Measurements from ENCODE around the gene FBL.
"Not testable (repeated sequence)": the region's sequence is repeated elsewhere in the genome, so short reads cannot be mapped to it uniquely, and the experiment has no call there.

Gene FBL

GRCh38 chr19:39884721-39885120 lies 38.5 kb upstream of the FBL start:
- ATAC-seq (replicated peaks; ENCODE audit: extremely low read depth, poor library complexity, severe bottlenecking); H3K27ac Mint-ChIP-seq (ENCODE audit: low read depth); H3K9me3 Mint-ChIP-seq; H3K36me3 Mint-ChIP-seq (ENCODE audit: insufficient read depth); H3K4me1 Mint-ChIP-seq; H3K4me3 Mint-ChIP-seq; DNase-seq (ENCODE audit: low spot score in 2 of 2); H3K27me3 Mint-ChIP-seq: not testable (repeated sequence)

GRCh38 chr19:39882645-39883044 lies 36.5 kb upstream of the FBL start:
- not testable (repeated sequence) for H3K27me3 Mint-ChIP-seq; ATAC-seq (replicated peaks; ENCODE audit: extremely low read depth, poor library complexity, severe bottlenecking); H3K9me3 Mint-ChIP-seq; H3K4me1 Mint-ChIP-seq; H3K36me3 Mint-ChIP-seq (ENCODE audit: insufficient read depth); H3K4me3 Mint-ChIP-seq; H3K27ac Mint-ChIP-seq (ENCODE audit: low read depth); DNase-seq (ENCODE audit: low spot score in 2 of 2)

- not testable (repeated sequence) for H3K27me3 Mint-ChIP-seq; H3K4me3 Mint-ChIP-seq; DNase-seq (ENCODE audit: low spot score in 2 of 2); H3K9me3 Mint-ChIP-seq; H3K4me1 Mint-ChIP-seq; H3K36me3 Mint-ChIP-seq (ENCODE audit: insufficient read depth); H3K27ac Mint-ChIP-seq (ENCODE audit: low read depth)
- ATAC-seq (replicated peaks; ENCODE audit: extremely low read depth, poor library complexity, severe bottlenecking), result peak; percentile 67
These were observed 35.4 kb upstream of the FBL start for GRCh38 chr19:39881495-39882110.

- not testable (repeated sequence) for DNase-seq (ENCODE audit: low spot score in 2 of 2); H3K27me3 Mint-ChIP-seq; H3K4me1 Mint-ChIP-seq; H3K27ac Mint-ChIP-seq (ENCODE audit: low read depth); H3K4me3 Mint-ChIP-seq; H3K9me3 Mint-ChIP-seq; ATAC-seq (replicated peaks; ENCODE audit: extremely low read depth, poor library complexity, severe bottlenecking); H3K36me3 Mint-ChIP-seq (ENCODE audit: insufficient read depth)
These were observed 34.1 kb upstream of the FBL start for GRCh38 chr19:39880241-39880640.

- ATAC-seq (replicated peaks; ENCODE audit: extremely low read depth, poor library complexity, severe bottlenecking); H3K9me3 Mint-ChIP-seq; H3K36me3 Mint-ChIP-seq (ENCODE audit: insufficient read depth); H3K27me3 Mint-ChIP-seq; DNase-seq (ENCODE audit: low spot score in 2 of 2); H3K4me1 Mint-ChIP-seq; H3K27ac Mint-ChIP-seq (ENCODE audit: low read depth); H3K4me3 Mint-ChIP-seq: not testable (repeated sequence)
These were observed 33.6 kb upstream of the FBL start for GRCh38 chr19:39879796-39880195.

- H3K4me3 Mint-ChIP-seq; H3K36me3 Mint-ChIP-seq (ENCODE audit: insufficient read depth); DNase-seq (ENCODE audit: low spot score in 2 of 2); ATAC-seq (replicated peaks; ENCODE audit: extremely low read depth, poor library complexity, severe bottlenecking); H3K9me3 Mint-ChIP-seq; H3K4me1 Mint-ChIP-seq; H3K27me3 Mint-ChIP-seq: not testable (repeated sequence)
- H3K27ac Mint-ChIP-seq (ENCODE audit: low read depth), result peak overlapping the region; percentile 9
These were observed 32.7 kb upstream of the FBL start for GRCh38 chr19:39878866-39879265.

- peak overlapping the region; percentile 9 for H3K27ac Mint-ChIP-seq (ENCODE audit: low read depth)
- H3K27me3 Mint-ChIP-seq, result no peaks in the 10 kb centered on the region
These were observed 32.2 kb upstream of the FBL start for GRCh38 chr19:39878398-39878797.

GRCh38 chr19:39877982-39878381 lies 31.8 kb upstream of the FBL start:
- not testable (repeated sequence) for ATAC-seq (replicated peaks; ENCODE audit: extremely low read depth, poor library complexity, severe bottlenecking); H3K36me3 Mint-ChIP-seq (ENCODE audit: insufficient read depth); H3K4me1 Mint-ChIP-seq; H3K4me3 Mint-ChIP-seq; DNase-seq (ENCODE audit: low spot score in 2 of 2); H3K27me3 Mint-ChIP-seq; H3K9me3 Mint-ChIP-seq
- H3K27ac Mint-ChIP-seq (ENCODE audit: low read depth), result peak overlapping the region; percentile 9

More at GRCh38 chr19:39878398-39878797, 32.2 kb upstream of the FBL start:
- Mint-ChIP-seq H3K9me3 (no peaks in the 10 kb centered on the region), H3K36me3 (ENCODE audit: insufficient read depth) (peaks cover 9% of the 10 kb centered on the region), H3K4me3 (no peak overlapping the region), H3K4me1 (no peaks in the 10 kb centered on the region)
- DNase-seq (ENCODE audit: low spot score in 2 of 2) (no peak), ATAC-seq (replicated peaks; ENCODE audit: extremely low read depth, poor library complexity, severe bottlenecking) (no peak)

- H3K36me3 Mint-ChIP-seq (ENCODE audit: insufficient read depth); H3K27me3 Mint-ChIP-seq; H3K4me3 Mint-ChIP-seq; ATAC-seq (replicated peaks; ENCODE audit: extremely low read depth, poor library complexity, severe bottlenecking); DNase-seq (ENCODE audit: low spot score in 2 of 2); H3K27ac Mint-ChIP-seq (ENCODE audit: low read depth); H3K9me3 Mint-ChIP-seq; H3K4me1 Mint-ChIP-seq: not testable (repeated sequence)
These were observed 31.3 kb upstream of the FBL start for GRCh38 chr19:39877488-39877887.

- not testable (repeated sequence) for H3K9me3 Mint-ChIP-seq; DNase-seq (ENCODE audit: low spot score in 2 of 2); H3K27me3 Mint-ChIP-seq; H3K27ac Mint-ChIP-seq (ENCODE audit: low read depth); H3K36me3 Mint-ChIP-seq (ENCODE audit: insufficient read depth); H3K4me3 Mint-ChIP-seq; H3K4me1 Mint-ChIP-seq
- ATAC-seq (replicated peaks; ENCODE audit: extremely low read depth, poor library complexity, severe bottlenecking), result peak; percentile 63
These were observed 30.3 kb upstream of the FBL start for GRCh38 chr19:39876486-39876885.

- not testable (repeated sequence) for H3K4me3 Mint-ChIP-seq; H3K9me3 Mint-ChIP-seq; DNase-seq (ENCODE audit: low spot score in 2 of 2); H3K4me1 Mint-ChIP-seq; ATAC-seq (replicated peaks; ENCODE audit: extremely low read depth, poor library complexity, severe bottlenecking); H3K27ac Mint-ChIP-seq (ENCODE audit: low read depth); H3K27me3 Mint-ChIP-seq
- H3K36me3 Mint-ChIP-seq (ENCODE audit: insufficient read depth), result peaks cover 10% of the 10 kb centered on the region
These were observed 29.3 kb upstream of the FBL start for GRCh38 chr19:39875401-39875864.

- no peaks in the 10 kb centered on the region for H3K27me3 Mint-ChIP-seq
These were observed 28.2 kb upstream of the FBL start for GRCh38 chr19:39874404-39874803.

GRCh38 chr19:39873385-39873784 lies 27.2 kb upstream of the FBL start:
- ATAC-seq (replicated peaks; ENCODE audit: extremely low read depth, poor library complexity, severe bottlenecking) (no peak), DNase-seq (ENCODE audit: low spot score in 2 of 2) (no peak)
- H3K27me3 Mint-ChIP-seq, result no peaks in the 10 kb centered on the region
- no peak overlapping the region for H3K27ac Mint-ChIP-seq (ENCODE audit: low read depth)
- H3K4me1 Mint-ChIP-seq, result no peaks in the 10 kb centered on the region
- H3K9me3 Mint-ChIP-seq, result no peaks in the 10 kb centered on the region
- H3K36me3 Mint-ChIP-seq (ENCODE audit: insufficient read depth), result peaks cover 19% of the 10 kb centered on the region
- no peak overlapping the region for H3K4me3 Mint-ChIP-seq

More at GRCh38 chr19:39874404-39874803, 28.2 kb upstream of the FBL start:
- H3K9me3 Mint-ChIP-seq, result no peaks in the 10 kb centered on the region
- DNase-seq (ENCODE audit: low spot score in 2 of 2) (no peak), ATAC-seq (replicated peaks; ENCODE audit: extremely low read depth, poor library complexity, severe bottlenecking) (no peak)
- H3K4me3 Mint-ChIP-seq, result no peak overlapping the region
- no peak overlapping the region for H3K27ac Mint-ChIP-seq (ENCODE audit: low read depth)
- no peaks in the 10 kb centered on the region for H3K4me1 Mint-ChIP-seq
- peaks cover 15% of the 10 kb centered on the region for H3K36me3 Mint-ChIP-seq (ENCODE audit: insufficient read depth)
